Chondrocyte (in vitro differentiated cells): Measurements from ENCODE around the gene NELFB. TPM values are rescaled to one million over a fixed set of nuclear protein-coding genes. Genes with fewer than 3 reads are reported as not detected.

ENCODE experiments used
- DNase-seq: peaks from one replicate; pipeline ENCODE4 v3.0.0; 2021; ENCODE audit warnings: mixed read lengths, low spot score
- H3K27ac Mint-ChIP-seq: one replicate; pipeline ENCODE4 v1.8.0; 2021; ENCODE audit warnings: mild to moderate bottlenecking, moderate library complexity, mixed read lengths; ENCODE audit not compliant: unreplicated experiment
- H3K27me3 Mint-ChIP-seq: 2 replicates; pipeline ENCODE4 v1.8.0; 2021; ENCODE audit warnings: low read depth, mixed read lengths
- H3K36me3 Mint-ChIP-seq: 2 replicates; pipeline ENCODE4 v1.8.0; 2021; ENCODE audit warnings: low read depth, mixed read lengths
- H3K4me1 Mint-ChIP-seq: 2 replicates; pipeline ENCODE4 v1.8.0; 2021; ENCODE audit warnings: low read depth, mild to moderate bottlenecking, mixed read lengths
- H3K4me3 Mint-ChIP-seq: one replicate; pipeline ENCODE4 v1.8.0; 2021; ENCODE audit warnings: mild to moderate bottlenecking, moderate library complexity, mixed read lengths; ENCODE audit not compliant: unreplicated experiment
- H3K9me3 Mint-ChIP-seq: 2 replicates; pipeline ENCODE4 v1.8.0; 2021; ENCODE audit warnings: low read depth, mixed read lengths
- total RNA-seq: library from RNA; stranded (reverse); gene quantifications from 3 replicates; pipeline ENCODE4 v1.2.1, GENCODE V29; 2021
- TF ChIP-seq, protein P1 (sequence below): fragments of 200-600 bp; sonication (generic); IDR thresholded peaks from 2 replicates; pipeline ENCODE4 v1.5.0; 2021; ENCODE audit warnings: antibody characterized with exemption, mild to moderate bottlenecking, moderate library complexity

Gene NELFB
- total RNA-seq, 1 donor from 2014 or later: 48.0 TPM

GRCh38 chr9:137243626-137244485, 11.3 kb upstream of the NELFB start:
- Mint-ChIP-seq H3K27me3 (no peaks in the 10 kb centered on the region), H3K9me3 (no peaks in the 10 kb centered on the region), H3K4me1 (peaks cover 29% of the 10 kb centered on the region), H3K36me3 (peaks cover 10% of the 10 kb centered on the region), H3K4me3 (peak overlapping the region; percentile 31), H3K27ac (peak overlapping the region; percentile 59)
- no peak for DNase-seq
- TF ChIP-seq, protein P1, sequence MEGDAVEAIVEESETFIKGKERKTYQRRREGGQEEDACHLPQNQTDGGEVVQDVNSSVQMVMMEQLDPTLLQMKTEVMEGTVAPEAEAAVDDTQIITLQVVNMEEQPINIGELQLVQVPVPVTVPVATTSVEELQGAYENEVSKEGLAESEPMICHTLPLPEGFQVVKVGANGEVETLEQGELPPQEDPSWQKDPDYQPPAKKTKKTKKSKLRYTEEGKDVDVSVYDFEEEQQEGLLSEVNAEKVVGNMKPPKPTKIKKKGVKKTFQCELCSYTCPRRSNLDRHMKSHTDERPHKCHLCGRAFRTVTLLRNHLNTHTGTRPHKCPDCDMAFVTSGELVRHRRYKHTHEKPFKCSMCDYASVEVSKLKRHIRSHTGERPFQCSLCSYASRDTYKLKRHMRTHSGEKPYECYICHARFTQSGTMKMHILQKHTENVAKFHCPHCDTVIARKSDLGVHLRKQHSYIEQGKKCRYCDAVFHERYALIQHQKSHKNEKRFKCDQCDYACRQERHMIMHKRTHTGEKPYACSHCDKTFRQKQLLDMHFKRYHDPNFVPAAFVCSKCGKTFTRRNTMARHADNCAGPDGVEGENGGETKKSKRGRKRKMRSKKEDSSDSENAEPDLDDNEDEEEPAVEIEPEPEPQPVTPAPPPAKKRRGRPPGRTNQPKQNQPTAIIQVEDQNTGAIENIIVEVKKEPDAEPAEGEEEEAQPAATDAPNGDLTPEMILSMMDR: no peak

DNA sequence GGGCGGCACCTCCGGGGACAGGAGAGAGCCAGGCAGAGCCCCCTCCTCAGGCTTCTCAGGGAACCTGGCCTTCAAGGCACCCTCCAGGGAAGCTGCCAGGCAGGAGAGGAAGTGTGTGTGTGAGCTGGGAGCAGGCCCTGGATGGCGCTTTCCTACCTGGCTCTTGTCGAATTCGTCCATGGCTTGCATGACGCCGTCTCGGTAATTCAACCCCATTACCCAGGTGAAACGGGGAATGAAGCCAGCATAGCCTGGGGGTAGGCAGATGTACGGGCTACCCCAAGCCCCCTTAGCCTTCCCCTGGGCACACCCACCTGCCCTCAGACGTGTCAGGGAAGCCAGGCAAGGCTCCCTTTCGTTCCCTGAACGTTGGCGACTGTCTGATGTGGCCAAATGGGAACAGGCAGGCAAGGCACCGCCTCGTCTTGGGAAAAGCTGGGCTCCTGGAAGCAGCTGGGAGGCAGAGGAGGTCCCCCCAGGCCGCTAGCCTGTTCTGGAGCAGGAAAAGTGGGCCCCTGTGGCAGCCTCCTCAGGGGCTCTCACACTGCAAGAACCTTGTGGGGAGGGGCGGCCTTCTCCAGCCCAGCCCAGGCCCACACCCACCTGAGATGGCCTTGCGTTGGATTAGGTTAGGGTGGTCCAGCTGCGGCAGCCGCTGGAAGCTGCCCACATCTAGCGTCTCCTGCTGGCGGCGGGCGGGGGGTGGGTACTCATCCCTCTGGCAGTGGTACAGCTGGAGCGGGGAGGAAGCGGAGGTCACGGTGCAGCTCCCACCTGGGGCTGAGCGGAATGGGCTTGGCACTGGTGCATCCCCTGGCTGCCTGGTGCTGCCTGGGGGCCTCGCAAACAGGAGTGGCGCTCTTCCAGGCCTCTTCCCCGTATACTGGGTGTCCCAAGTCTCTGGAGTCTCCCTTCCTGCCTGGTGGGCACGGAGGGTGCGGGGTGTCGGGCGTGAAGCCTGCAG, 10.4 kb upstream of the NELFB start:
- Mint-ChIP-seq H3K27ac (no peak overlapping the region), H3K4me3 (no peak overlapping the region)

DNA sequence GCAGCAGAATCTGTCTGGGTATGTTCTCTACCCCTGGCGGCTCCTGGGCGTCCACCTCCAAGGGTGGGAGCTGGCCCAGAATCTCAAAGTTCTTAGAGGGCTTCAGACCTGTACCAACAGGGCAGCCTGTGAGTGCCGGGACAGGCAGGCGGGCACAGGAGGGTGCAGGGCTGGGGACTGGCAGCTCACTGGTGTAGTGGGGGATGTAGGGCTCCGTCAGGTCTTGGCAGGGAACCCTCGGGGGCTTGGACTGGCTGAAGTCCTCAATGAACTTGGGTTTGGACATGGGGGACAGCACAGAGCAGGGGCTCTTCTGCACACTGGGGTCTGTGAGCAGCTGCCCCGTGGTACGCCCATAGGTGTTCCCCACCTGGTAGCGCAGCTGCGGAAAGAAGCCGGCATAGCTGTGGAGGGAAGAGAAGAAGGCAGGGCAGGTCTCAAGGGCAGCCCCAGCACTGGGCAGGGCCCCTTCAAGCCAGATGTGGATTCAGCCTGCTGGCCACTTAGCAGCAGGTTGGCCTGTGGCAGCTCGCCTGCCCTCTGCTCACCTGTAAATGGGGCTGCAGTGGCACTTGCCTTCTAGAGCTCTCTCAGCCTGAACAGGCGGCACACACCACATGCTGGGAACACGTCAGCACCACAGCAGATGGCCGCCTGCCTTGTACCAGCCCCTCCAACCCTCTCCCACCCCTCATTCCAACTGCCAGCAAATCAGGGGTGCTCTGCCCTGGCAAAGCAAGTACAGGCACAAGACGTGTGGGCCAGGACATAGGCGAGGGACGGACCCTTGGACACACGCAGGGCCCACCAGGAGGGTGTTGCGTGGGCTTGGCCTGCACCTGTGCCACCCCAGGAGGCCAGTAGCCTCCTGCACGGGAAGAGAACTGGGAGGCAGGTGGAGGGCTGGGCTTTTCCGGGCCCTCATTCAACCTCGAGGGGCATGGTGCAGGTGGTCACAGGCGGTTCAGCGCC, 9.4 kb upstream of the NELFB start:
- no peak overlapping the region for H3K27ac Mint-ChIP-seq
- no peak overlapping the region for H3K4me3 Mint-ChIP-seq
- no peaks in the 10 kb centered on the region for H3K27me3 Mint-ChIP-seq
- TF ChIP-seq, protein P1: no peak
- DNase-seq: no peak
- H3K4me1 Mint-ChIP-seq: peaks cover 18% of the 10 kb centered on the region
- peaks cover 10% of the 10 kb centered on the region for H3K36me3 Mint-ChIP-seq
- H3K9me3 Mint-ChIP-seq: no peaks in the 10 kb centered on the region

More for the DNA sequence above, 10.4 kb upstream of the NELFB start:
- Mint-ChIP-seq H3K27me3 (no peaks in the 10 kb centered on the region), H3K36me3 (peaks cover 10% of the 10 kb centered on the region), H3K4me1 (peaks cover 22% of the 10 kb centered on the region), H3K9me3 (no peaks in the 10 kb centered on the region)
- DNase-seq: no peak
- TF ChIP-seq, protein P1: no peak

- Mint-ChIP-seq H3K9me3 (no peaks in the 10 kb centered on the region), H3K36me3 (peaks cover 8% of the 10 kb centered on the region), H3K27me3 (no peaks in the 10 kb centered on the region), H3K27ac (no peak overlapping the region), H3K4me1 (peaks cover 15% of the 10 kb centered on the region), H3K4me3 (no peak overlapping the region)
- no peak for DNase-seq
- TF ChIP-seq, protein P1: no peak
These were observed 7.8 kb upstream of the NELFB start for GRCh38 chr9:137247135-137247915.
